ENCODE measurements around the gene SPACA9. TPM values are rescaled to one million over a fixed set of nuclear protein-coding genes. Genes with fewer than 3 reads are reported as not detected.

Gene SPACA9
- total RNA-seq, 1 donor = 3.6 TPM

GRCh38 chr9:132837501-132838286 lies 41.0 kb upstream of the SPACA9 start:
- H3K27ac ChIP-seq (ENCODE audit: low read depth, low read length) = no peak overlapping the region
- no peak for DNase-seq (ENCODE audit: insufficient read length, low spot score, missing footprints)
- no peak overlapping the region for H3K4me3 ChIP-seq (ENCODE audit: insufficient read depth, low read length)
- H3K4me1 ChIP-seq (ENCODE audit: insufficient read depth, low read length) = no peaks in the 10 kb centered on the region
- H3K27me3 ChIP-seq (ENCODE audit: insufficient read depth, low read length) = no peaks in the 10 kb centered on the region
- H3K79me2 ChIP-seq (ENCODE audit: insufficient read depth, low read length) = no peaks in the 10 kb centered on the region
- H3K36me3 ChIP-seq (ENCODE audit: insufficient read depth, low read length) = no peaks in the 10 kb centered on the region
- no peak overlapping the region for H3K4me2 ChIP-seq (ENCODE audit: insufficient read depth, low read length)
- H4K20me1 ChIP-seq (ENCODE audit: insufficient read depth, low read length) = no peaks in the 10 kb centered on the region
- no peak overlapping the region for H2AFZ ChIP-seq (ENCODE audit: low read length)
- H3K9me3 ChIP-seq (ENCODE audit: low read depth, low read length) = no peaks in the 10 kb centered on the region
- no peak for TF ChIP-seq CTCF (IDR thresholded peaks at IDR 0.05; ENCODE audit: extremely low read depth, low read depth, low read length)

GRCh38 chr9:132838291-132838690 lies 40.4 kb upstream of the SPACA9 start:
- Histone ChIP-seq H3K4me2 (ENCODE audit: insufficient read depth, low read length) (no peak overlapping the region), H3K4me1 (ENCODE audit: insufficient read depth, low read length) (no peaks in the 10 kb centered on the region), H3K27me3 (ENCODE audit: insufficient read depth, low read length) (no peaks in the 10 kb centered on the region), H3K9me3 (ENCODE audit: low read depth, low read length) (no peaks in the 10 kb centered on the region), H3K36me3 (ENCODE audit: insufficient read depth, low read length) (no peaks in the 10 kb centered on the region), H3K79me2 (ENCODE audit: insufficient read depth, low read length) (no peaks in the 10 kb centered on the region), H3K27ac (ENCODE audit: low read depth, low read length) (no peak overlapping the region), H4K20me1 (ENCODE audit: insufficient read depth, low read length) (no peaks in the 10 kb centered on the region), H3K4me3 (ENCODE audit: insufficient read depth, low read length) (no peak overlapping the region), H2AFZ (ENCODE audit: low read length) (no peak overlapping the region)
- TF ChIP-seq CTCF (IDR thresholded peaks at IDR 0.05; ENCODE audit: extremely low read depth, low read depth, low read length) = no peak
- DNase-seq (ENCODE audit: insufficient read length, low spot score, missing footprints) = no peak

GRCh38 chr9:132840980-132841379 lies 37.7 kb upstream of the SPACA9 start:
- Histone ChIP-seq H3K4me2 (ENCODE audit: insufficient read depth, low read length) (no peak overlapping the region), H2AFZ (ENCODE audit: low read length) (no peak overlapping the region), H4K20me1 (ENCODE audit: insufficient read depth, low read length) (no peaks in the 10 kb centered on the region), H3K36me3 (ENCODE audit: insufficient read depth, low read length) (no peaks in the 10 kb centered on the region), H3K27me3 (ENCODE audit: insufficient read depth, low read length) (no peaks in the 10 kb centered on the region), H3K9me3 (ENCODE audit: low read depth, low read length) (no peaks in the 10 kb centered on the region), H3K79me2 (ENCODE audit: insufficient read depth, low read length) (no peaks in the 10 kb centered on the region), H3K27ac (ENCODE audit: low read depth, low read length) (no peak overlapping the region), H3K4me1 (ENCODE audit: insufficient read depth, low read length) (no peaks in the 10 kb centered on the region), H3K4me3 (ENCODE audit: insufficient read depth, low read length) (no peak overlapping the region)
- TF ChIP-seq CTCF (IDR thresholded peaks at IDR 0.05; ENCODE audit: extremely low read depth, low read depth, low read length) = no peak
- DNase-seq (ENCODE audit: insufficient read length, low spot score, missing footprints) = no peak

GRCh38 chr9:132842124-132843044 lies 36.3 kb upstream of the SPACA9 start:
- H3K27me3 ChIP-seq (ENCODE audit: insufficient read depth, low read length) = no peaks in the 10 kb centered on the region
- H3K4me1 ChIP-seq (ENCODE audit: insufficient read depth, low read length) = no peaks in the 10 kb centered on the region
- no peak overlapping the region for H3K4me3 ChIP-seq (ENCODE audit: insufficient read depth, low read length)
- H3K9me3 ChIP-seq (ENCODE audit: low read depth, low read length) = no peaks in the 10 kb centered on the region
- H3K79me2 ChIP-seq (ENCODE audit: insufficient read depth, low read length) = no peaks in the 10 kb centered on the region
- H3K36me3 ChIP-seq (ENCODE audit: insufficient read depth, low read length) = no peaks in the 10 kb centered on the region
- no peaks in the 10 kb centered on the region for H4K20me1 ChIP-seq (ENCODE audit: insufficient read depth, low read length)
- DNase-seq (ENCODE audit: insufficient read length, low spot score, missing footprints) = no peak
- H3K27ac ChIP-seq (ENCODE audit: low read depth, low read length) = no peak overlapping the region
- no peak overlapping the region for H3K4me2 ChIP-seq (ENCODE audit: insufficient read depth, low read length)
- H2AFZ ChIP-seq (ENCODE audit: low read length) = no peak overlapping the region
- no peak for TF ChIP-seq CTCF (IDR thresholded peaks at IDR 0.05; ENCODE audit: extremely low read depth, low read depth, low read length)

Measured in osteoblast (primary cell).